Islet precursor cell (in vitro differentiated cells): ENCODE data around the gene PITPNM1.
A peak's percentile ranks its signal among the peaks of the same experiment; 100 is the strongest.

Source experiments
- DNase-seq: peaks from one replicate; pipeline ENCODE4 v3.0.0-alpha.2; 2018

Gene PITPNM1

GRCh38 chr11:67502328-67502979 lies 2.7 kb downstream of the PITPNM1 start:
- no peak for DNase-seq

DNA sequence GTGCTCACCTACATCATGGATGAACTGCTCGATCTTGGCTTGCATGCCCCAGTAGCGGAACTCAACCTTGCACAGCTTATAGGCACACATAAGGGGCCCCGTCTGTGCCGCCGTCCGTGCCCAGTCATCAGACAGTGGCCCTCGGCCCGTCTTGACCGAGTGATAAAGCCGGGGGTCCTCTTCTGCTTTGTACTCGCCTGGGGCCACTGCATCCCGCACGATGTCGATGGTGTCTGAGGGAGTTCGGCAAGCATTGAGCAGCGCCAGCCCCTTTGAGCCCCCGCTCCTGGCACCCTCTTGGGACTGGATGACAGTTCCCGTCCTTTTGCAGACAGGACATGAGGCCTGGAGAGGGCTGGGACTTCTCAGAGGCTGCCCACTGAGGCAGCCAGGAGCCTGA lies 3.3 kb downstream of the PITPNM1 start:
- no peak for DNase-seq

- DNase-seq, result no peak
Measured at GRCh38 chr11:67500831-67501715, 4.1 kb downstream of the PITPNM1 start.

GRCh38 chr11:67500484-67500821 lies 4.7 kb downstream of the PITPNM1 start:
- DNase-seq, result no peak

- no peak for DNase-seq
Measured at GRCh38 chr11:67499808-67500483, 5.2 kb downstream of the PITPNM1 start.

DNA sequence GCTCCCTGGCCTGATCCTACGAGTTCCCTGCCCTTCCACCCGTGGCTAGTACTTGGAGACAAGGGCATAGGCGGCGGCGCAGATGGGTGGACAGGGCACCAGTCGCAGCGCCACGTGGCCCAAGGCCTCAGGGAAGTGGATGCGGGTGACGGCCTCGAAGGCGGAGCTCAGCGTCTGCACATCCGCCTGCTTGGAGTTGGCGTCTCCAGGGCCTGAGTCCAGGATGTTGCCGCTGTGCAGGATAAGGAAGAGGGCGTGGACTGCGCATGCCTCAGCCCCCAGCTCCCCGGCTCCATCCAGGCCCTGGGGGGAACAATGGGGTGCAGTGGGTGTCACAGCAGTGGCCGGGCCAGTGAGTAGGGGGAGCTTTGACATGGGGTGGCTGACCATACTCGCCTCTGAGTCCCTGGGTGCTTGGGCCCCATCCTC lies 6.6 kb downstream of the PITPNM1 start:
- DNase-seq, result no peak

- no peak for DNase-seq
Measured at GRCh38 chr11:67497656-67498291, 7.4 kb downstream of the PITPNM1 start.

GRCh38 chr11:67496113-67496512 lies 9.1 kb downstream of the PITPNM1 start:
- no peak for DNase-seq

DNA sequence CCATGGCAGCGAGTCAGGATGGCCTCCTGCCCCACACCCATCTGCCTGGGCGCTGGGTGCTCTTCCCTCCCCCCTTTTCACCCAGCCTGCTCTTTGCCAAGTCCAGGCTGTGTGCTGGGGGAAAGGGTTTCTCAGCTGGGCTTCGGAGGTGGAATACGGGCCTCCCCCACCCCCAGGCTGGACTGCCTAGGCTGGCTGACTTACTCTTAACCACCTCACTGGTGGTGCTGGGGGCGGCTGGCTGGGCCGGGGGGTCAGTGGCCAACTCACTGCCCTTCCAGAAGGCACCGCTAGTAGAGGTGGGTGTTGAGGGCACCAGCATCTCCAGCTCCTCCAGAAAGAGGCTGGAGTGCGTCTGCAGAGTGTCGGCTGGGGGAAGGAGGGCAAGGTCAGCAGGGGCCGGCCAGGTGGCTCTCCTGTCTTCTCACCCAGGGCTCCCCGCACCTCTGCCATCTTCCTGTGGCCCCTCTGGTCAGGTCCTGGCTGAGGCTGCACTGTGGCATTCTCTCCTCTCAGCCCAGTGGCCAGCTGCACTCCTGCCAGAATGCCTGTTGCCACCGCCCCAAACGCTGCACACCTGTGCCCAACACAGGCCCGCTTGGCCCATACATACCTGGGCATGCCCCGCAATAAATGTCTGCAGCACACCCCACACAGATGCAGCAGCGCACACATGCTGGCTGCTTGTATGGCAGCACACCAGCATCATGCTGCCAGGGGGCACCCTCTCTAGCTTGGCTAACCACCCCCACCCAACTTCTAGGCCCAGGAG lies 9.7 kb downstream of the PITPNM1 start:
- DNase-seq, result no peak

DNA sequence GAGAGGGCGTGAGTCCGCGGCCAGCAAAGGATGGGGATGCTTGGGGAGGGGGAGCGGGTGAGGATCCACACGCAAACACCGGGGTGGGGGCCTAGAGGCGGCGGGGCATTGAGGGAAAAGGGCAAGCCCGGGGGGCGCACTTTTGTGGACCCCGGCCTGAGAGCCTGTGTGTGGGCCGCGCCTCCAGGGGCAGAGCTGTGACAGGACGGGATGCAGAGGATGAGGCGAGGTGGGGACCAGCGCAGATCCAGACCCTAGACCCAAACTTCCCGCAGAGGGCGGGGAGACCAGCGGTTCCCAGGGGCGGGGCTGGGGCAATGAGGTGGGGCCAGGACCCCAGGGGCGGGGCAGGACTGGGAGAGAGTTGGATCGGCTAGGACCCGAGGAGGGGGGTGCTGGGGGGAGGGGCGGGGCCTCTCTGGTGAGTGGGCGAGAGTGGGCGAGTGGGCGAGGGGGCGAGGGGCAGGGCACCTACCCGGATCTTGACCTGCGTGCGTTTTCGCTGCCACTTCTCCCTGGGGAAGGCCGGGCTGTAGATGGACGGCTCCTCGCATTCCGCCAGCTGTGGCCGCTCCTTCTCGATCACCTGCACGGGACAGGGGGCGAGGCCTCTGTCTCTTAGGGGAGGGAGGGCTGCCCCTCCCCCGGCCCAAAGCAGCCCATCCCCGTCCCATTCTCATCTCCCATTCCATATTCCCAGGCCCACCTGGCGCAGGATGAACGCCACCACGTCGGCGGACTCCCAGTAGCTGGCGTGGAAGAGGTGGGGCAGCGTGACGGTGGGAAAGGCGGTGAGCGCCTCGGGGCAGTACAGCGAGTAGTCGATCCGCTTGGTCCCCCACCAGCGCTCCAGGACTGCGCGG lies 10.6 kb downstream of the PITPNM1 start:
- DNase-seq, result no peak

DNA sequence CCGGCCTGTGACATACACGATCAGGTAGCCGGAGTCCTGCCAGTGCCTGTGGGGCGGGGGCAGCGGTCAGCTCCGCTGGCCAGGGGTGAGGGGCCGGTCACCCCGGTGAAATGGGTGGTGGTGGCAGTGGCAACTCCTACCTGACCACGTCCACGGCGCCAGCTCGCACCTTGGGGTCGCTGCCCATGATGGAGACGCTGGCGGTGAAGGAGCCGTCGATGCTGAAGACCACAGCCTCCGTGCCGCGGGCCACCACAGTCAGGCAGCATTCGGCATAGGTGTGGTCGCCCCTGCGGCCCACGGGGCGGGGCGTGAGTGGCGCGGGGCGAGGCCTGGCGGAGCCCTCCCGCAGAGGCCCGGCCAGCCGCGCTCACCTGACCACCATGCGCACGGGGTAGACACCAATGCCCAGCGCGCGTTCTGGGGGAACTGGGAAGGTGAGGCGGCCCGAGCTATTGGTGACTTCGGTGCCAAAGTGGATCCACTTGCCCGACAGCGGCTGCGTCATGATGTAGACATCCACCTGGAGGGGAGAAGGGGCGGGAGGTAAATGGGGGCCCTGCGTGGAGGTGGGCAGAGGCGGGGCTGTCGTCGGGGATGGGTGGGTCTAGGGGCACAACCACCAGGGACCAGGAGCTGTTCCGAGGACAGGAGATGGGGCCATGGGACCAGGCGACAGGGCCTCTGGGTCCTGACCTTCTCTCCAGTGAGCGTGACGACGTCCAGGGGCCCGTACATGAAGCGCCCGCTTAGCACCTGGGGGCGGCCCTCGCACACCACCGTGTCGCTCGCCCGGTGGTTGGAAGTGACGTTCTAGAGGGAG lies 11.4 kb downstream of the PITPNM1 start:
- DNase-seq, result no peak

- DNase-seq, result no peak
Measured at GRCh38 chr11:67492801-67493547, 12.2 kb downstream of the PITPNM1 start.

- no peak for DNase-seq
Measured at GRCh38 chr11:67492069-67492727, 13.0 kb downstream of the PITPNM1 start.

DNA sequence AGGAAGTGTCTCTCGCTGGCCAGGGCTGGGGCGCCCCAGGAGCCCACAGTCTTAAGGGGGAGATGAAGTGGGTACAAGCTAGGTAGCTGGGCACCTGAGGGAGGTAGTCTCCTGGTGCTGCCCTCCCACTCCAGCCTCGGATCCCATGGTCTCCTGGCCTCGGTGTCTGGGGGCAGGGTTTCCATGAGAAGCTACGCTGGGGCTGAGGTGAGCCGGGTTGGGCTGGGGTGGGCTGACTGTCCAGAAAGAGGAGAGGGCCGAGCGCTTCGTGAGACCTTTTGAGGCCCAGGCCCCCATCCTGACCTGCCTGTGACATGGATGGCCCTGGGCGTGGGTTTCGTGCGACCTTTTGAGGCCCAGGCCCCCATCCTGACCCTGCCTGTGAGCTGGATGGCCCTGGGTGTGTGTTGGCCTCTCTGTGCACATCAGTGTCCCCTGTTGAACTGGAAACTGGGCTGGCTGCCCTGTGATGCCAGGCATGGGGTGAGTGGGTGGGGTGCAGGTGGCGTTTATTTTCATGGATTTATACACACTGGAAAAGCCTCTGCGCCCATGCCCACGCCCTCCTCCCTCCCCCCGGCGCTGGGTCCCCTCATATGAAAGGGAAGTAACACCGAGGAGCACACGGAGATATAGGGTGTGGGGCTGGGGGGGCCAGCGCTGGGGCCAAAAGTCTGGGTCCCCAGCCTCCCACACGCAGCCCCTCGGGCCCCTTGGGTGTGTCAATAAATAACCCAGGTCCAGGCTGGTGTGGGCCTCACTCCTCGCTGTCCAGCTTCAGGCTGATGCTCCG lies 13.7 kb downstream of the PITPNM1 start:
- no peak for DNase-seq

- DNase-seq, result no peak
Measured at GRCh38 chr11:67490727-67491065, 14.5 kb downstream of the PITPNM1 start.

GRCh38 chr11:67489885-67490726 lies 15.1 kb downstream of the PITPNM1 start:
- DNase-seq, result no peak

GRCh38 chr11:67489203-67489884 lies 15.8 kb downstream of the PITPNM1 start:
- peak; percentile 52 for DNase-seq
